HG02943 (cell line): ENCODE results near the gene DEAF1.
A peak's percentile ranks its signal among the peaks of the same experiment; 100 is the strongest.
"Not testable (repeated sequence)": the region's sequence is repeated elsewhere in the genome, so short reads cannot be mapped to it uniquely, and the experiment has no call there.

ENCODE experiments used
- ATAC-seq: cut with Tn5 transposase; IDR thresholded peaks from one replicate; pipeline ENCODE4 v1.9.1; 2021; ENCODE audit warnings: mild to moderate bottlenecking, low read depth, moderate library complexity; ENCODE audit not compliant: unreplicated experiment

Gene DEAF1, protein sequence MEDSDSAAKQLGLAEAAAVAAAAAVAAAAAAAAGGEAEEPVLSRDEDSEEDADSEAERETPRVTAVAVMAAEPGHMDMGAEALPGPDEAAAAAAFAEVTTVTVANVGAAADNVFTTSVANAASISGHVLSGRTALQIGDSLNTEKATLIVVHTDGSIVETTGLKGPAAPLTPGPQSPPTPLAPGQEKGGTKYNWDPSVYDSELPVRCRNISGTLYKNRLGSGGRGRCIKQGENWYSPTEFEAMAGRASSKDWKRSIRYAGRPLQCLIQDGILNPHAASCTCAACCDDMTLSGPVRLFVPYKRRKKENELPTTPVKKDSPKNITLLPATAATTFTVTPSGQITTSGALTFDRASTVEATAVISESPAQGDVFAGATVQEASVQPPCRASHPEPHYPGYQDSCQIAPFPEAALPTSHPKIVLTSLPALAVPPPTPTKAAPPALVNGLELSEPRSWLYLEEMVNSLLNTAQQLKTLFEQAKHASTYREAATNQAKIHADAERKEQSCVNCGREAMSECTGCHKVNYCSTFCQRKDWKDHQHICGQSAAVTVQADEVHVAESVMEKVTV

DNA sequence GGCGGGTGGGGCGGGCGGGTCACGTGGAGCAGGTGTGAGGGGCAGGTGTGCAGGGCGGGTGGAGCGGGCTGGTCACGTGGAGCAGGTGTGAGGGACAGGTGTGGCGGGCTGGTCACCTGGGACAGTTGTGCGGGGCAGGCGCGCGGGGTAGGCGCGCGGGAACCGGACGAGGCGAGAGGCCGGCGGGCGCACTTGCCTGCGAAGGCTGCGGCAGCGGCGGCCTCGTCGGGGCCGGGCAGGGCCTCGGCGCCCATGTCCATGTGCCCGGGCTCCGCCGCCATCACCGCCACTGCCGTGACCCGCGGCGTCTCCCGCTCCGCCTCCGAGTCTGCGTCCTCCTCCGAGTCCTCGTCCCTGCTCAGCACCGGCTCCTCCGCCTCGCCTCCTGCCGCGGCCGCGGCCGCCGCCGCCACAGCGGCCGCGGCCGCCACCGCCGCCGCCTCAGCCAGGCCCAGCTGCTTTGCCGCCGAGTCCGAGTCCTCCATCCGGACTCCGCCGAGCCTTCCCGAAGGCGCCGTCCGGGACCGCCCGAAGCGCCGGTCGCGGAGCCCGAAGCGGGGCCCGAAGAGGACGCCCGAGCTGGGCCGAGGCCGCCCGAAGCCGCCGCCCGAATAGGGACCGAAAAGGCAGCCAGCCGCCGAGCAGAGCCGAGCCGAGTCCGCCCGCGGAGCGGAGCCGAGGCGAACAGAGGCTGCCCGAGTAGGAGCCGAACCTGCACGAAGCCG, at the start of gene DEAF1:
Gene DEAF1 (minus strand): TSS at position 660 of the 725 bp plus-strand sequence. CDS start 175 bp downstream, at position 485.
- peak; percentile 73 for ATAC-seq

DNA sequence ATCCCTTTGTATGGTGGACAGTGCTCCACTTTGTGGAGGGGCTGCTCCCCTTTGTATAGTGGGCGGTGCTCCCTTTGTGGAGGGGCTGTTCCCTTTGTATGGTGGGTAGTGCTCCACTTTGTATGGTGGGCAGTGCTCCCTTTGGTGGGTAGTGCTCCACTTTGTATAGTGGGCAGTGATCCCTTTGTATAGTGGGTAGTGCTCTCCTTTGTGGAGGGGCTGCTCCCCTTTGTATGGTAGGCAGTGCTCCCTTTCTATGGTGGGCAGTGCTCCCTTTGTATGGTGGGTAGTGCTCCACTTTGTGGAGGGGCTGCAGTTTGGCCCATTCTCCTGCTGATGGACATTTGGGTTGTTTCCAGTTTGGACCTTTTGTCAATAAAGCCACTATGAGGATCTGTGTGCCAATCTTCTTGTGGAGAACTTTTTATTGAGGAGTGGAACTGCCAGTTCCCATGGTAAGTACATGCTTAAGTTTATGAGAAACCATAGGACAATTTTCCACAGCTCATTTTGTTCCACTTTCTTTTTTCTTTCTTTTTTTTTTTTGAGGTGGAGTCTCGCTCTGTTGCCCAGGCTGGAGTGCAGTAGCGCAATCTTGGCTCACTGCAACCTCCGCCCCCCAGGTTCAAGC, 47.7 kb upstream of the DEAF1 start:
- no peak for ATAC-seq

DNA sequence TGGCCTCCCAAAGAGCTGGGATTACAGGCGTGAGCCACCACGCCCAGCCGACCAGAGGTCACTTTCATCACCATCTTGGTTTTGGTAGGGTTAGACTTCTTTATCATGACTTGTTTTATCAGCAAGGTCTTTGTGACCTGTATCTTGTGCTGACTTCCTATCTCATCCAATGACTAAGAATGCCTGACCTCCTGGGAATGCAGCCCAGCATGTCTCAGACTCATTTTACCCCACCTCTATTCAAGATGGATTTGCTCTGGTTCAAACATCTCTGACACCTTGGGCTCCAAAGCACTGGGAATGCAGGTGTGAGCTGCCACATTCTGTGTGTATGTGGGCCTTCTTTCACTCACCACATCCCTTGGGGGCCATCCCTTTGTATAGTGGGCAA, 47.1 kb upstream of the DEAF1 start:
- ATAC-seq = no peak

DNA sequence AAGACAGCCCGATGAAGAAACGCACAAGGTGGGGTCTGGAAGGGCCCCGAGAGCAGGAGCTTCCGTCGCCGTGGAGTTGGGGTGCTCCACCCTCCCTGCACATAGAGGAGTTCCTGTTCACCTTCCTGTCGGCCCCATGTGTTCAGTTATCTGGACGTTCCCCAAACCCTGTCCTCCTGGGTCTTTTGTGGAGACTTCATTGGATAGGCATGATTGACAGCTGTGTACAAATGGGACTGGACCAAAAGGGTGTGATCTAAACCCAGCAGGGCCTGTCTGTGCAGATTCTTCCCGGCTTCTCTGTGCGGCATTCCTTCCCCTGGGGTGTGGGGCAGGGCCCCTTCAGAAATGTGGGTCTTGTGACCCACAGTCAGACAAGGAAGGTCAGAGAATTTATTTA, 42.9 kb upstream of the DEAF1 start:
- not testable (repeated sequence) for ATAC-seq

DNA sequence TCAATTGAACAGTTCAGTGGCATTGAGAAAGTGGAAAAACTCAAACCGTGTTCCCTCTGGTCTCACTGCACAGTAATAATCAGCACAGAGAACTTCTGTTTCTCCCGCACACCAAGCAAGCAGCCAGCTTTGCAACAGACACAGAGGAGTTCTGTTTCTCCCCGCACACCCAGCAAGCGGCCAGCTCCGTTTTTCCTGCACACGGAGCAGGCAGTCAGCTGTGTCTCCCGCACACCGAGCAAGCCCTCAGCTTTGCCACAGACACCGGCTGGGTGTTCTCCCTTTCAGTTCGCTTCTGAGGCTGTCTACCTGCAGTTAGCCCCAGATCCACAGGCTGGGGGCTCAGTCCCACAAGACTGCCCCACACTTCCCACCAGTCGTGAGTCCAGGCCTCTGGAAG, 42.3 kb upstream of the DEAF1 start:
- no peak for ATAC-seq

DNA sequence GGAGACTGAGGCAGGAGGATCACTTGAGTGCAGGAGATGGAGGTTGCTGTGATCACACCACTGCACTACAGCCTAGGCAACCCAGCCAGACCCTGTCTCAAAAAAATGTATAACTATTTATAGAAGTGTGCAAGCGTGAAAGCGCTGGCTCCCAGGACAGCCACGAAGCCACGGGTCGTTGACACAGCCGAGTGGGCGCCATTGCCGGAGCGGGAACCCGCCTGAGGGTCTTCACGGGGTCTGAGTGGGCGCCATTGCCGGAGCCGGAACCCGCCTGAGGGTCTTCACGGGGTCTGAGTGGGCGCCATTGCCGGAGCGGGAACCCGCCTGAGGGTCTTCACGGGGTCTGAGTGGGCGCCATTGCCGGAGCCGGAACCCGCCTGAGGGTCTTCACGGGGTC, 39.5 kb upstream of the DEAF1 start:
- not testable (repeated sequence) for ATAC-seq

DNA sequence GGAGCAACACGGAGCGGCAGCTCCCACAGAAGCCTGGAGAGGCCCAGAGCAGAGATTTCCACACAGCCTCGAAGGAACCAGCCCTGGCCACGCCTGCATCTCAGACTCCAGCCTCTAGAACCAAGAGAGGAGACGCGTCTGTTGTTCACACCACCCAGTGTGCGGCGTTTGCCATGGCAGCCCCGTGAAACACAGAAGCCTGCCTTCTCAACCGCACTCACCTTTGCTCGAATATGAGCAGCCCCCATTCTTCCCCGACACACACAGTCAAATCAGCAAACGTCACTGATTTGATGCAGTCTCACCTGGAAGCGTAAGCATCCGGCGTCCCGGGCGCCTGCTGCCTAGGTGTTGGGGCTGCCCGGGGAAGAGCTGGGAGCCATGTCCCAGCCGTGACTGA, 38.0 kb upstream of the DEAF1 start:
- no peak for ATAC-seq

DNA sequence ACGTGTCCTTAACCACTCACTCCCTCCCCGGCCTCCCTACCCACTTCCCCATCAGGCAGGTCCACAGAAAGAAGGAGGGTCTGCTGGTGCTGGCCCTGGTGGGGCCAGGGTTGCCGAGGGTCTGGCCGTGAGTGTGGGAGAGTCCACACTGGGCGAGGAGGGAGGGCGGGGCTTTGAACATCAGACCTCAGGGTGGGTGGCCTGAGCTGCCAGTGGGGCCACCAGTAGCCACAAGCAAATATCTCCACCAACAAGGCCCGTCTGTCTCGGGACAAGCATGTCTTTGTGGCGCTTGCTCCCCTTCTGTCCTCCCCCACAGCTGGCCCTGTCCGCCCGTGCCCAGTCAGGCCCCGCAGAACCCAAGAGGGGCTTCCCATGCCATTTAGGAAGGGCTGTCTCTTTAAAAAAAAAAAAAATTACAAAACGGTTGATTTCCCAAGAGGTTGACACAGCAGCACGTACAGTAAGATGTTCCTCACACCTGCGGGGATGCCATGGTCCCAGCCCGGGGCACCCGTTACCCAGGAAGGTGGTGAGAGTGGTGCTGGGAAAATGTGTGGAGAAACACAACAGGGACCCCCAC, 34.6 kb upstream of the DEAF1 start:
- no peak for ATAC-seq

DNA sequence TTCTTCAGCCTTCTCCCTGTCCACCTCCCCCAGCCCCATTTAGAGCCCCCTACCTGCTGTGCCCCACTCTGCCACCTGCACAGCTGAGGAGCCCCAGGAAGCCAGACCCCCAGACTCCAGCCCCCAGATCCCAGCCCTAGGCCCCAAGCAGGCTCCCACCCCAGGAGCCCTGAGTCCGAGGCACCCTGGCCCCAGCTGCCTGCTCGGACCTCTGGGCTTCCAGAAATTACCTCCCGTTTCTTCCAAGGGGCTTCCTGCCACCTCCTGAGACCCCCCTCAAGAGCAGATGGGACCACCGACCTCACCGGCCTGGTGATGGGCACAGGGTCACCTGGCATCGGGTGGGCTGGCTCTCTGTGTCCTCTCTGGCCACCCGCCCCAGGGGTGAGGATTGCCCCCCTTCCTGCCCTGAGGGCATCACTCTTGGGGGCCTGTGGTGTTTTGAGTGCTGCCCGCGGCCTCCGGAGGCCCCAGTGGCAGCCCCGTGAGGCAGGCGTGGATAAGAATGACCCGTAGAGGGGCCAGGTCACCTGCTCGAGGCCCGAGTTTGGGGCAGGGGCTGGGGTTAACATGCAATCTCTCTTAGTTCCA, 34.0 kb upstream of the DEAF1 start:
- ATAC-seq = no peak

DNA sequence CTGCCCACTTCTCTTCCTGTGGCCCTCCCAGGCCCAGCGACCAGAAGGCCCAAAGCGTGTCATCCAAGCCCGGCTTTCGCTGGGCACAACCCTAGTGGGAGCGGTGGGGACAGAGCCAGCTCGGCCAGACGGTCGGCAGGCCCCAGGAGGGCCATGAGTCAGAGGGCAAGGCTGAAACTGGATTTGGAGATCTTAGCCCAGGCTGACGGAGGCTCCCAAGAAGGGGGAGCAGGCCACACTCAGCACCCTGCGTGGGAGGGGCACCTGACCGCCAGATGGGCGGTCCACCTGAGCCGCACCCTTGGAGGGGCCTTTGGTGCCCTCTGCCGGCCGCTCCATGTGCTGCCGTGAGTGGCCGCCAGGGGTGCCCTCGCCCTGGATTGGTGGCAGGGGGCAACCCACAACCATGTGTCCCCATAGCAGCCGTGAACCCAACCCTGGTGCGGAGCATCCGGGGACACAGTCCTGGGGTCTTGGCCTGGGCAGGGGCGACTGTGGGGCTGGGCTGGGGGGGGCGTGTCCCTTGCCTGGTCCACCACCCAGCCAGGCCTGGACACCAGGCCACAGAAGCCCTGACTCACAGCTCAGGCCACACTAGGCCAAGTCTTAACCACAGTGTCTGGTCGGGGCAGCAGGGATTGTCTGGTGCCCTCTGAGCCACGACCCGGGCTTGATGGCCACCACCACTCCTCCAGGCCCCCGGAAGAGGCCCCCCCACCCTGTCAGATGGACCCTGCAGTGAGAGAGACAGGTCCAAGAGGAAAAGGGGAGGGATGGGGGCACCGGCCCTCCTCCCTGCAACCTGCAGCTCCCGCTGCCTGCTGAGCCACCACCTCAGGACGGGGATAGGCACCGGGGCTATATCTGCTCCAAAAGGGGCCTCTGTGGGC, 33.1 kb upstream of the DEAF1 start:
- no peak for ATAC-seq

DNA sequence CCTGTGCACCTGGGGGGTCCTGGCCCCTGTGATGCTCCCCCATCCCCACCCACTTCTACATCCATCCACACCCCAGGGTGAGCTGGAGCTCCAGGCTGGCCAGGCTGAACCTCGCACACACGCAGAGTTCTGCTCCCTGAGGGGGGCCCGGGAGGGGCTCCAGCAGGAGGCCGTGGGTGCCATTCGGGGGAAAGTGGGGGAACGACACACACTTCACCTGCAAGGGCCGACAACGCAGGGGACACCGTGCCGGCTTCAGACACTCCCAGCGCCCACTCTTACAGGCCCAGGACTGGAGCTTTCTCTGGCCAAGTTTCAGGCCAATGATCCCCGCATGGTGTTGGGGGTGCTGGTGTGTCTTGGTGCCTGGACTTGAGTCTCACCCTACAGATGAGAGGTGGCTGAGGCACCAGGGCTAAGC, 32.3 kb upstream of the DEAF1 start:
- no peak for ATAC-seq

DNA sequence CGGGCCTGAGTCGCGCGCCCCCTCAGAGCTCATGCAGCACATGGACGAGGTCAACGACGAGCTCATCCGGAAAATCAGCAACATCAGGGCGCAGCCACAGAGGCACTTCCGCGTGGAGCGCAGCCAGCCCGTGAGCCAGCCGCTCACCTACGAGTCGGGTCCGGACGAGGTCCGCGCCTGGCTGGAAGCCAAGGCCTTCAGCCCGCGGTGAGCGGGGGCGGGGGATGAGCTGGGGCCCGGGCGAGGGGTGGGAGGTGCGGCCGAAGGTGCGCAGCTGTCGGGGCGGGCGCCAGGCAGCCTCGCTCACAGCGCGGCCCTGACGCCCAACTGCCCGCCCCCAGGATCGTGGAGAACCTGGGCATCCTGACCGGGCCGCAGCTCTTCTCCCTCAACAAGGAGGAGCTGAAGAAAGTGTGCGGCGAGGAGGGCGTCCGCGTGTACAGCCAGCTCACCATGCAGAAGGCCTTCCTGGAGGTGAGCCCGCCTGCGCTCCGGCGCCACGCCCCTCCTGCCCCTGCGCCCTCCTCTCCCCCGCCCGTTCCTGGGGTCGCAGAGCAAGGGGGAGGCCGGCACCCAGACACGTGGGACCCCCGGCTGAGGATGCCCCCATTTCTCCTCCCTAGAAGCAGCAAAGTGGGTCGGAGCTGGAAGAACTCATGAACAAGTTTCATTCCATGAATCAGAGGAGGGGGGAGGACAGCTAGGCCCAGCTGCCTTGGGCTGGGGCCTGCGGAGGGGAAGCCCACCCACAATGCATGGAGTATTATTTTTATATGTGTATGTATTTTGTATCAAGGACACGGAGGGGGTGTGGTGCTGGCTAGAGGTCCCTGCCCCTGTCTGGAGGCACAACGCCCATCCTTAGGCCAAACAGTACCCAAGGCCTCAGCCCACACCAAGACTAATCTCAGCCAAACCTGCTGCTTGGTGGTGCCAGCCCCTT, 31.5 kb upstream of the DEAF1 start:
- no peak for ATAC-seq

DNA sequence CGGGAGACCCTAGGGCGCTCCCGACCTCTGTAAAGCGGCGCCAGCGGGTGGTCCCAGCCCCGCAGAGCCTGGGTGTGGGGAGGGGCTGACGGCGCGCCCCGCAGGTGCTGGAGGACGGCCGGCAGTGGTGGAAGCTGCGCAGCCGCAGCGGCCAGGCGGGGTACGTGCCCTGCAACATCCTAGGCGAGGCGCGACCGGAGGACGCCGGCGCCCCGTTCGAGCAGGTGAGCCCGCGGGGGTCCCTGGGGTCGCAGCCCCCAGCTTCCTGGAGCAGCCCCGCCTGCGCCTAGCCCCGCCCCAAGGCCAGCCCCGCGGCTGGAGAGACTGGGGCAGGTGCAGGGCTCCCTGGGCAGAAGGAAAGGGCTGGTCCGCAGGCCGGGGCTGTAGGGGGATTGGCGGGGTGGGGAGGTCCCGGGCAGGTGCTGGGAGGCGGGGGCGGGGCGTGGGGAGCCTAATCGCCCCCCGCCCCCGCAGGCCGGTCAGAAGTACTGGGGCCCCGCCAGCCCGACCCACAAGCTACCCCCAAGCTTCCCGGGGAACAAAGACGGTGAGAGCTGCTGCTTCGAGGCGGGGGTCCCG, 30.7 kb upstream of the DEAF1 start:
- no peak for ATAC-seq

DNA sequence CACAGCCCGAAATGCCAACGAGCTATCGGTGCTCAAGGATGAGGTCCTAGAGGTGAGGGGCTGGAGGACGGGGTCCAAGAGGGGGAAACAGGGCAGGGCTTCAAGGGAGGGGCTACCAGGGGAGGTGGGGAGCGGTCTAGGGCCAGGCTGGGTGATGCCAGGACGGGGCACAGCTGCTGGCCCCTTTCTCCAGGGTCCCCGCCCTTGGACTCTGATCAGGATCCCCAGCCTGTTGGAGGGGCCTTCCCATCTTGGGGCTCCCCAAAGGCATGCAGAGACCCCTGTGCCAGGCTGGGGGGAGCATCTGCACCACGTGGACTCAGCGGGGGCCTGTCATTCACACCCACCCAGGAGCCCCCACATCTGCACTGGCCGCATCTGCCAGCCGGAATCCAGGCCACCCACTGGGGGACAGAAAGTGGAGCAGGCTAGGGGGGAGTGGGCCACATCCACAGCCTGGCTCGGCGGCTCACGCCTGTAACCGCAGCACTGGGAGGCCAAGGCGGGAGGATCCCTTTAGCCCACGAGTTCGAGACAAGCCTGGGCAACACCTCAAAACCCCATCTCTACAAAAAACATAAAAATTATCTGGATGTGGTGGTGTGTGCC, 29.9 kb upstream of the DEAF1 start:
- no peak for ATAC-seq

DNA sequence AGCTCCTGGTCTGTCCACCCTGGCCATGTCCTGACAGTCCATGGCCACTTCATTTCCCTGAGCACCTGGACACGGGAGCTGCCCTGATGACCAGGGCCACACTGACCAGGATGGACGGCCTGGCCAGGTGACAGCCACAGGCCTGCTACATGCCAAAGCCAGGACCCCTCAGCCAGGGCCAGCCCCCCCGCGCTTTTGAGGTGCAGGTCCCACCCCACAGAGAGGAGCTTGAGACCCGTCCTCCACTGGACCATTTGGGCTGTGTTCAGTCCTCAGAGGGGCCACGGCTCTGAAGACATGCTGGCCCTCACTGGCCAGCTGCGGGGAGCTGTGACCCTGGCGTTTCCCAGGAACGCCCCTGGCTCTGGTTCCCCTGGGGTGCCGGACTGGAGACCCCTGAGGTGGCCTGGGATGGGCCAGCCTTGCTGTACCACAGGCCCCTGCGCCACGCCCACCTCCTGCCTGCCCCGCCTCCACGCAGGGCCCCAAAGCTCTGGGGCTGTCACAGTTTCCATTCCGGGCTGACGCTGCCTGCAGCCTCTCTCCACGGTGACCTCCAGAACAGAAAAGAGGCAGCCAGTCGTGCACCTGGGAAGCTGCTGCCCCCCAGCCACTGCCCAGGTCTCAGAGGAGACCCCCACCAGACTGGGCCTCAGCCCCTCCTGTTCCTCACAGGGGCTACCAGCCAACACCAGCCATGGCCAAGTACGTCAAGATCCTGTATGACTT, 29.2 kb upstream of the DEAF1 start:
- ATAC-seq = no peak

DNA sequence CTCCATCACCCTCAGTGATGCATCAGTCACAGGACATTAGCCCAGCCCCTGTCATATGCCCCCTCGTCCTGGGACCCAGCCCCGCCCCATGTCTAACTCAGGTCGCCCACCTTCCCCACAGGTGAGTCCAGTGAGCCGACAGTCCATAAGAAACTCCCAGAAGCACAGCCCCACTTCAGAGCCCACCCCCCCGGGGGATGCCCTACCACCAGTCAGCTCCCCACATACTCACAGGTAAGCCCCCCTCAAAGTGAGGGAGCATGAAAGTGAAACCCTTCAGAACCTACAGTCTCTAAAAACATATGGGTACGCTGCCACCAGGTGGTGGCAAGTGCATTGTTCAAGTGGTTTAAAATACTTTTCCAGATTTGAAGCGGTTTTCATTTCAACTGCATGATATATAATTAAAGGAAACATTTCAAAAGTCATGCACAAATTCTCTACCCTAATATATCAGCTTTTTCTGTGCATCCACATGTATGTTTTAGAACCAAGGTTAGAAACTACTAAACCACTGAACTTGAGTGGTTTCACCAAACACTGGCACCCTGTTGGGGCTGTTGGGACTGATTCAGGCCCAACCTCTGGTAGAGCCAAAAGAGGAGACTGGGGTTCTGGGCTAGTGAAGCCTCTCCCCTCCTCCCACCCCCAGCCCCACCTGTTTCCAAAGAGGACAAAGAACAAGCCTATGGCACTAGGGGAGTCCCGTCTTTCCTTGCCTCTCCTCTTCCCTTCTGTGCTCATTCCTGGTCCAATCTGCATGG, 28.3 kb upstream of the DEAF1 start:
- ATAC-seq = no peak
